Endothelial cell (in vitro differentiated cells): Measurements from ENCODE around the gene ACTL7B. TPM values are rescaled to one million over a fixed set of nuclear protein-coding genes. Genes with fewer than 3 reads are reported as not detected.
A peak's percentile ranks its signal among the peaks of the same experiment; 100 is the strongest.

ENCODE experiments used
- DNase-seq: peaks from one replicate; pipeline ENCODE4 v3.0.0; 2021; ENCODE audit warnings: low spot score
- H3K27ac Mint-ChIP-seq: one replicate; pipeline ENCODE4 v1.8.0; 2021; ENCODE audit warnings: mixed read lengths, inconsistent platforms; ENCODE audit not compliant: unreplicated experiment
- H3K27me3 Mint-ChIP-seq: one replicate; pipeline ENCODE4 v1.8.0; 2021; ENCODE audit warnings: mild to moderate bottlenecking, moderate library complexity, mixed read lengths, inconsistent platforms; ENCODE audit not compliant: unreplicated experiment
- H3K36me3 Mint-ChIP-seq: one replicate; pipeline ENCODE4 v1.8.0; 2021; ENCODE audit warnings: mild to moderate bottlenecking, low read depth, mixed read lengths, inconsistent platforms; ENCODE audit not compliant: unreplicated experiment
- H3K4me1 Mint-ChIP-seq: one replicate; pipeline ENCODE4 v1.8.0; 2021; ENCODE audit warnings: mild to moderate bottlenecking, mixed read lengths, inconsistent platforms; ENCODE audit not compliant: unreplicated experiment
- H3K4me3 Mint-ChIP-seq: one replicate; pipeline ENCODE4 v1.8.0; 2021; ENCODE audit warnings: mild to moderate bottlenecking, mixed read lengths, inconsistent platforms; ENCODE audit not compliant: unreplicated experiment
- H3K9me3 Mint-ChIP-seq: one replicate; pipeline ENCODE4 v1.8.0; 2021; ENCODE audit warnings: mixed read lengths, inconsistent platforms; ENCODE audit not compliant: unreplicated experiment
- CTCF ChIP-seq: fragments of 200-600 bp; sonication (generic); IDR thresholded peaks from one replicate; pipeline ENCODE4 v1.5.0; 2021; ENCODE audit warnings: antibody characterized with exemption; ENCODE audit not compliant: unreplicated experiment
- total RNA-seq: library from RNA; stranded (reverse); fragmentation: NEBNext Ultra II Directional; extraction: Animal tissue kit (Norgen Biotek cat#: 25700); gene quantifications from one replicate; pipeline ENCODE4 v1.2.1, GENCODE V29; 2021; ENCODE audit not compliant: unreplicated experiment

ACTL7B gene
- total RNA-seq, 1 donor from 2014 or later = not detected

GRCh38 chr9:108831496-108832178 is 24.1 kb downstream of the ACTL7B start:
- Mint-ChIP-seq H3K27me3 (no peaks in the 10 kb centered on the region), H3K4me1 (peaks cover 17% of the 10 kb centered on the region), H3K36me3 (peaks cover 5% of the 10 kb centered on the region), H3K27ac (no peak overlapping the region), H3K9me3 (no peaks in the 10 kb centered on the region), H3K4me3 (no peak overlapping the region)
- DNase-seq = no peak
- TF ChIP-seq CTCF = no peak

- Mint-ChIP-seq H3K27ac (no peak overlapping the region), H3K9me3 (no peaks in the 10 kb centered on the region), H3K36me3 (peaks cover 5% of the 10 kb centered on the region), H3K27me3 (no peaks in the 10 kb centered on the region), H3K4me3 (no peak overlapping the region), H3K4me1 (peaks cover 12% of the 10 kb centered on the region)
- no peak for DNase-seq
- TF ChIP-seq CTCF = no peak
Measured at GRCh38 chr9:108830272-108830671, 25.5 kb downstream of the ACTL7B start.

- no peaks in the 10 kb centered on the region for H3K4me1 Mint-ChIP-seq
- no peak for TF ChIP-seq CTCF
- peaks cover 5% of the 10 kb centered on the region for H3K27me3 Mint-ChIP-seq
- no peak overlapping the region for H3K4me3 Mint-ChIP-seq
- H3K27ac Mint-ChIP-seq = no peak overlapping the region
- H3K9me3 Mint-ChIP-seq = peaks cover 7% of the 10 kb centered on the region
- peaks cover 16% of the 10 kb centered on the region for H3K36me3 Mint-ChIP-seq
- no peak for DNase-seq
Measured at GRCh38 chr9:108823829-108824228, 32.0 kb downstream of the ACTL7B start.

GRCh38 chr9:108816037-108816436 is 39.7 kb downstream of the ACTL7B start:
- no peak for TF ChIP-seq CTCF
- H3K4me1 Mint-ChIP-seq = peaks cover 36% of the 10 kb centered on the region
- H3K27me3 Mint-ChIP-seq = no peaks in the 10 kb centered on the region
- DNase-seq = peak; percentile 35
- no peak overlapping the region for H3K4me3 Mint-ChIP-seq
- peak overlapping the region; percentile 90 for H3K27ac Mint-ChIP-seq
- H3K9me3 Mint-ChIP-seq = no peaks in the 10 kb centered on the region
- H3K36me3 Mint-ChIP-seq = peaks cover 6% of the 10 kb centered on the region

- H3K4me3 Mint-ChIP-seq = no peak overlapping the region
- no peaks in the 10 kb centered on the region for H3K9me3 Mint-ChIP-seq
- no peak for TF ChIP-seq CTCF
- no peak for DNase-seq
- H3K27ac Mint-ChIP-seq = peak overlapping the region; percentile 16
- H3K4me1 Mint-ChIP-seq = peaks cover 36% of the 10 kb centered on the region
- H3K27me3 Mint-ChIP-seq = no peaks in the 10 kb centered on the region
- H3K36me3 Mint-ChIP-seq = peaks cover 6% of the 10 kb centered on the region
Measured at GRCh38 chr9:108815156-108815555, 40.6 kb downstream of the ACTL7B start.
